Midbrain (tissue), 1 donor: Measurements from ENCODE around the gene APBA1.

ENCODE experiments used
- DNase-seq: peaks from one replicate; lab custom pipeline; 2025; lab: John Stamatoyannopoulos, UW

APBA1 gene

DNA sequence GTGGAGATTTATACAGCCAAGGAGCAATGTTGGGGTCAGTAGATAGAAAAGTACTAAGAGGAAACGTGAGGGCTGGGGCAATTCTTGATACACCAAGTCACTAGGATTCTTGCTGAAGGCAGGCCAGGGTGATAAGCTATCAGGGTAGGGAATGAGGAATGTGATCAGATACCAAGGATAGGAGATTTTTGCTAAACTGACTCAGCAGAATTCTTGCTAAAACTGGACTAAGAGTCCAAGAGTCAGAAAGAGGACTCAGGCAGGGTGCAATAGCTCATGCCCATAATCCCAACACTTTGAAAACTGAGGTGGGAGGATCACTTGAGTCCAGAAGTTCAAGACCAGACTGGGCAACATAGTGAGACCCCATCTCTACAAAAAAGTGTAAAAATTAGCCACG, 275.4 kb downstream of the APBA1 start:
- DNase-seq: no peak

DNA sequence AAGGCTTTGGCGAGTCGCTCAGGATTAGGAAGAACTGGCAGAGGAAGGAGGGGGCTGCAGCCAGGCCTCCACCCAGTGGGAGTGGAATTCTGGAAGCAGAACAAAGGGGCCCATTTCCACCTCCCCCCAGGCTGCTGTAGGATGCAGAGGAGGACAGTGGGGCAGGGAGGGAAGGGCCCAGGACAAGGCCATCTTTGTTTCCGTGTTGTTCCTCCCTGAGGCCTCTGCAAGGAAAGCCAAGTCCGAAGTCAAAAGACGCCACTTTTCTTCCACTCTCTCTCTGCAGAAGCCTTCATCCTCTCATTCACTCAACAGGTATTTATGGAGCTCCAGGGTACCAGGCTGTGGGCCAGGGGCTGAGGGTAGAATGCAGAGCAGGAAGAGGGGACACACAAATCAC, 276.5 kb downstream of the APBA1 start:
- DNase-seq: peak; percentile 55

DNA sequence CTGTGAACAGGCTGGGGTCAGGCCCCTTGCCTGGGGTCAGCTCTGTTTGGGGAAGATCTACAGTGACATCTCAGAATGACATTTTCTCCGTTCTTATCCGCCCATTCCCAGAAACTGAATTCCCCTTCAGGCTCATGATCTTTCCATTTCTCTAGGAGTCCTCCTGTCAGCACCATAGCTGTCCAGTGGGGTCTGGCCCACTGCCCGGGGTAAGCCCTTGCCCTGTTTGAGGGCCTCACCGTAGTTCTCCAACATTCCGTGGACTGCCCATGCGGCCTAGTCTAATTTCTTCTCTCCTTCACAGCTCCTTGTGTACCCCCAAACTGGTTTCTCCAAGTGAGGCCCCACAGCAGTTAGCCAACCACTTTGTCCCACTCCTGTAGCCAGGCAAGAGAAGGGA, 278.7 kb downstream of the APBA1 start:
- no peak for DNase-seq

DNA sequence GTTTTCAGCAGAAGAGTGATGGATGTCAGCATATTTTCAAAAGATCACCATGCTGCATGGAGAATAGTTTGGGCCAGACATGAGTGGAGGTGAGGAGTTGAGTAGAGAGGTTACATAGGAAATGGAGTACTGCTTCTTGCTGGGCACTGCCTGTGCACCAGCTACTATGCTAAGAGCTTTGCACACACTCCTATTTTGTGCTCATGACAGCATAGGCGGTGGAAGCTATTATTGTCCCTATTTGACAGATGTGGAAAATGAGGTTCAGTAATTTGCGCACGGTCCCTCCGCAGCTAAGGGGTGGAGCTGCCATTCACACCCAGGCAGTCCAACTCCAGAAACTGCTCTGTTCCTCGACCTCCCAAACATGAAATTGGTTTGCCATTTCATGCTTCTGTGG, 279.3 kb downstream of the APBA1 start:
- DNase-seq: no peak

DNA sequence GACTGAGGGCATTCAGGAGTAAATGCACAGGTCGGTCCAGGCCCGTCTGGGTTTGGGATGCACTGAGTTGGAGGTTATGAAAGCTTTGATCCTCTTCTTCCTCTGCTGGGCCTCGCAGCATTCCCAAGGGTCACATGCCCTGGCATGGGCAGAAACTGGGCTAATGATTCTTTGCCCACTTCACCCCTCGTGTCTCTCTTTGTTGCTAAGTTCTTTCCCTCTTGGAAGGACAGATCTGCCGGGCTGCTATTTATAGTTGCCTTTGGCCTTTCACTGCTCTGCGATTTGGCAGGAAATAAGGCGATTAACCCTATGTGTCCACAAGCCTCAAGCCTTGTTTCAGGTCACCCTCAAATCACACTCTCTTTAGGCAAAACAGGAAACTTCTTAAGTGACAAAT, 280.2 kb downstream of the APBA1 start:
- peak; percentile 42 for DNase-seq

DNA sequence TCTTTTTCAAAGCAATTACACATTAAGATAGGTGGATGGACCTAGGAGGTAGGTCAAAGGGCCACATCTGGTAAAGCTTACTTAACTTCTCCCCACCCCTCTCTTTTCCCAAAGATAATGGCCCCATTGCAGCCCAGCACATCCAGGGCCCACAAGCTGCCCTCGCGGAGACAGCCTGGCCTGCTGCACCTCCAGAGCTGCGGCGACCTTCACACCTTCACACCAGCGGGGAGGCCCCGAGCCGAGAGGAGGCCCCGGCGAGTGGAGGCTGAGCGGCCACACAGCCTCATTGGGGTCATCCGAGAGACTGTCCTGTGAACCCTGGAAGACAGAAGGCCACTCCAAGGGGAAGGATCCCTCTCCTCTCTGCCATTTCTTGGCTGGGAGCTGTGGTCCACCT, 280.7 kb downstream of the APBA1 start:
- no peak for DNase-seq

DNA sequence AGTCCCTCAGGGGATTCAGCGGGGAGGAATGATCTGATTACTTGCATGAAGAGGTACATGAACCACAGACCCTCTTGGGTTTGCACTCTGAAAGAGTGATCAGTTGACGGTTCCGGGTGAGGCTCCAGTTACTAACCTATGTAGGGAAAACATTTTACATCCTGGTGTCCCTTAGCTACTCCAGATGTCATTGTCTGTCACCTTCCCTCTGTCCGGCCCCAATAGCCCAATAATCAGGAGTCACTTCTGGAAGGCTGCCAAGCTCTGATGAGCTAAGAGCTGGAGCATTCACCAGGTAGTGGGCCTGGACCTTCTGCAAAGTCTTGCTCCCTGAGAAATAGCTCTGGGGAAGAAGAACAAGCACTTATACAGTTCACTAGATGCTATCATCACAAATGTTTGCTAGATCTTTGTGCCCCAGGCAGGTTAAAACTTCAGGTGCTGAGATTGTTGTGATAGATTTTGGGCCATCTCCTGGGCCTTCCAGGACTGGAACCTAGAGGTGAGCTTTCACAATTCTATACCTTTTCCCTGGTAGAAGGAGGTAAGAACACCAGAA, 282.7 kb downstream of the APBA1 start:
- DNase-seq: no peak

DNA sequence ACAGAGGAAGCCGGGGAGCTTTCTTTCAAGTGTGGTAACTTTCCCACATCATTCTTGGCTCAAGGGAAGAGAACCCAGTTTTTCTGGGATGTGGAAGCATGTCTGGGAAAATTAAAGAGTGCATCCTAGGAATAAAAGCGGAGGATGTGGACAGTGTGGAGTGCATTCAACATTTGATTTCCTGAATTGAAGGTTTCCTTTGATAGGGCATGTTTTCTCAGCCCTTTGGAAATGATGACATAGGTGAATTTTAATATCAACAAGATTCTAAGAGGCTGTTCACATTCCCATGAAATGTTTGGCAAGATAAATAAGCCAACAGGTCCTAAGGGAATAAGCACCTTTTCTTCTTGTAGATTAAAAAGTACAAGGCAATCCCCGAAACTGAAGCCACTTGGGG, 283.6 kb downstream of the APBA1 start:
- no peak for DNase-seq

DNA sequence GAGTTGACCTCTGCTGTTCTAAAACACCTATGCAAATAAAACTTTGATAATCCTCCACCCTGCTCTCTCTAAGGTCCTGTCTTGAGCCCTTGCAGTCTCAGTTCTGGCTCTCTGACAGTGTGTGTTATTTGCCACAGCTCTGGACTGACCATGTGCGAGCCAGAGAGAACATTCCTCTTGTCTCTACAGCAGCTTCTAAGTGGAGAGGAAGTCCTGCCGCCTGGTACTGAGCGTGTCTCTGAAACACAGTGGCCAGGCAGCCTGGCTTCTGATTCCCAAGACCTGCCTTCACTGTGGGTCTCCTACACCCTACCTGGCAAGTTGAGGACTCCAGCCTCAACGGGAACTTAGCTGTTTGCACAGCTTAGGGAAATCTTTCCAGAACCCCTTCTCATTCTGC, 285.5 kb downstream of the APBA1 start:
- no peak for DNase-seq

DNA sequence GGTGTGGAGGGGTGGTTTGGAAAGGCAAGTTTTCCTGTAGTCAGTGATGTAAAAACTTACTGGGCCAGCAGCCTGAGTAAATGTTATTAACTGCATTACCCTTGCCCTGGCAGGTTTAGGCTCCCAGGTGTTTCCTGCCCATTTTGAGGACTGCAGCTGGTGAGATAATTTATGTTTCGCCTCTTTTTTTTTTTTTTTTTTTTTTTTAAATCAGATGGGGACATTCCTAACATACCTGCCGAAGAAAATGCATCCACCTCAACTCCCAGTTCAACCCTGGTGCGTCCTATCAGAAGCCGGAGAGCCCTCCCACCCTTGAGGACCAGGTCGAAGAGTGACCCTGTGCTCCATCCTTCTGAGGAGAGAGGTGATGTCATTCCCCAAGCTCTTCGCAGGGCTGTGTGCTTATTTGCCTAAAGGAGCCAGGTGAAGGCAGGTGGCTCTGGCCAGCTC, 286.6 kb downstream of the APBA1 start:
- no peak for DNase-seq

DNA sequence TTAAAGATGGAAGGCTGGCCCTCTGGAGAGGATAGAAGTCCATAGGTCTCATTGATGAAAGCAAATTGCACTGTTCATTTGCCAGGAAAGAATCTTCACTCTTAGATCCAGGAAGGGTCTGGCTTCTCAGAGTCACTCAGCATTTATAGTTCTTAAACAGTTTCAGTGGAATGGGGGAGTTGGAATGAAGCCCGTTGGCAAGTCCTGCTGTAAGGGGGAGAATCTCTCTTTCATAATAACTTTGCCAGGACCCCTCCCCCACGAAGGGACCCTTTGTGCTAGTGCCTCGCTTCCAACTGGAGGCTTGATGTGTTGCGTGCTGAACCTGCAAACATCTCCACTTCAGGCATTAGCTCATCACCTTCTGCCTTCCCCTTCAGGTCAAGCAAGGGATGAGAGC, 290.0 kb downstream of the APBA1 start:
- DNase-seq: no peak

DNA sequence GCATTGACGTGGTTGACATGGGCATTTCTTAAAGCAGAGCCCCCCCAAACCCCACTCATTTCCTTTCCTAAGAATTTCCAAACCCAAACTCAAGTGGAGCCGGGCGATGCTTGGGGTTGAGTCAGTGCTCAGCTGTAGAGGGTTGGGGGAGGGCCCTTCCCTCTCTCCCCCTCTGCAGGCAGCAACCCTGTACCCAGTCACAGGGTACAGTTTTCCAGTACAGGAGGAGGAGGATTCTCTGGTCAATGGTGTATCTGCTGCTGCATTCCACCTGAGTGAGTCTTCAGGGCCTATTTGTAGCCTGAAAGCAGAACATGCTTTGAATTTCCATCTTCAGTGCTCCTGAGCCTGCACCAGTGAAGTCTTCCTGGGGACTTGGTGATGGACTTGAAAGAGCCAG, 291.4 kb downstream of the APBA1 start:
- DNase-seq: no peak

DNA sequence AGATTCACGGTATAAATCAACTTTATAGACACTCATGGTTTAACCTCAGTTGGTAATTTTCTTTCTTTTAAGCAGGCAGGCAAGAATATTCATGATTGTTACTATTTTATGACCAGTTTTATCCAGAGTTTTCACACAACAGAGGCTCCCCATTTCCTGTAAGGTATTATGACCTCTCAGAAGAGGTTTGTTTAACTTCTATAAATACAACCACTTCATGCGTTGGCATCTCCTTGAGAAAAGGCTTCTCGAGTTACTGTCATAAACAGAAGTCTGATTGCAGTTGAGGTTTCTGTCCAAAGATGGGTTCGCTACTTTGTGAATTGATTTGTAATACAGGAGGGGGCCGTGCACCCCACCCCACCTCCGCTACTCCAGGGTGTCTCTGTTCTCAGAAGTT, 291.9 kb downstream of the APBA1 start:
- no peak for DNase-seq

DNA sequence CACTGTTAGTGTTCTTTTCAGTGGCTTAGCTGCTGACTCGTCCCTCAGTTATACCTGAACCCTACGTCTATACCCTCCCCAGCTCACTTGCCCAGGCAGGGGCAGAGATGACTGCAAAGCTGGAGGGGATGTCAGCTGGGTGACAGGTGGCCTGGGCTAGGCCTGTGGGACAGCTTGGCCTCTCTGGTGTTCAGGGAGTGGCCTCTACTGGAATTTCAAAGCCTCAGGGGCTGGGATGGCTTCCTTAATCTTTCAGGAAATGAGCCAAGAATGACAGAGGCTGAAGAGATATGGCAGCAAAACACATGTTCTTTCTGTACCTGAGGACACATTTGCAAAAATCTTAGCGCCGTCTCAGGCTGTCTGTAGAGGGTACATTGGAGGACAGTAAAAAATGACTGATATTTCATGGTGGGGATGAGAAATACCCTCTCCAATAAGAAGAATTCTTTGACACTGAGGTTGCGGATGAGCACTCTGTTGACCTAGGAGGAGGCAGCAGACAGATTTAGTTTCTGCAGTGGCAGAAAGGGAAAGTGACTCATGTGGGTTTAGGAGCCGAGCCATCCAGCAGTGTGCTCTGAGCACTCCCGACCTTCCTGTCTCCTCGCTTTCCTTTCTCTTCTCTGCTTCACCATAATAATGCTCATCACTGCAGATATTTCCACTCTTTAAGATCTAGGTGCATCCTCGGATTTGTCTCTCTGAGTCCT, 292.7 kb downstream of the APBA1 start:
- DNase-seq: no peak

DNA sequence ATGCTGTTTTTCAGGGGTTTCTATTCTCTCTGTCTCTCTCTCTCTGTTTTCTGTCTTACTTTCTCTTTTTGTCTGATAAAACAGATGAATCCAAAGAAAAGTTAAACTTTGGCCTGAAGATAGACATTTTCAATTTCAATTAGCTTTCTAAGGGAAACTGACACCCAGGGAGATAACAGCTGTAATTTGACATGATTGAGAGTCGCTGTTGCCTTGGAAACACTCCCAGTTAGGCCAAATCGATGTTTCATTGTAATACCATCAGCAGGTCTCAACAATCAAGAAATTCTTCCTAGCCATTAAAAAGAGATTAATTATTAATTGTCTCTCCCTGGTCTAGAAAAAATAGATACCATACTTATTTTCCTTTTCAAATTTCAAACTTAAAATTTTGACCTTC, 294.2 kb downstream of the APBA1 start:
- no peak for DNase-seq
